HepG2 (cell line): Measurements from ENCODE around the gene RESP18. TPM values are rescaled to one million over a fixed set of nuclear protein-coding genes. Genes with fewer than 3 reads are reported as not detected.

Experiments used
- BHLHE40 ChIP-seq: IDR thresholded peaks from 2 replicates; pipeline ENCODE4 v1.6.1; 2011; ENCODE audit warnings: low read length, improper control_type of control experiment
- DNMT1 ChIP-seq: sonication (generic); formaldehyde crosslinking; IDR thresholded peaks from 2 replicates; pipeline ENCODE4 v1.5.1; 2020; ENCODE audit warnings: mild to moderate bottlenecking, missing genetic modification reagents
- GABPA ChIP-seq, 2 experiments: IDR thresholded peaks; 2 replicates each; pipeline ENCODE4 v1.6.1; 2011 to 2016; ENCODE audit warnings: low read depth in 2 of 2, low read length in 1 of 2, missing biosample characterization in 1 of 2, missing genetic modification characterization in 1 of 2
- MYPOP ChIP-seq: sonication (generic); formaldehyde crosslinking; IDR thresholded peaks from 2 replicates; pipeline ENCODE4 v1.8.1; 2023; ENCODE audit warnings: mild to moderate bottlenecking, moderate library complexity, missing genetic modification reagents
- NCOA1 ChIP-seq: sonication (generic); formaldehyde crosslinking; IDR thresholded peaks from 2 replicates; pipeline ENCODE4 v1.9.0; 2021; ENCODE audit warnings: missing genetic modification reagents
- NR2F1 ChIP-seq, 2 experiments: fragments of 450-650 bp in 1 of 2; formaldehyde crosslinking in 1 of 2; IDR thresholded peaks; 2 replicates each; pipeline versions ENCODE4 v1.5.0 to v1.6.1; 2016 to 2020; ENCODE audit warnings: mild to moderate bottlenecking in 1 of 2, missing compliant biosample characterization in 1 of 2, missing genetic modification reagents in 1 of 2, moderate library complexity in 1 of 2
- NR2F2 ChIP-seq: IDR thresholded peaks from 2 replicates; pipeline ENCODE4 v1.6.1; 2012; ENCODE audit warnings: low read depth, inconsistent platforms, borderline replicate concordance
- POLR2AphosphoS5 ChIP-seq: IDR thresholded peaks from 2 replicates; pipeline ENCODE4 v1.6.1; 2012; ENCODE audit warnings: low read depth, low read length
- RARA ChIP-seq: IDR thresholded peaks from 2 replicates; pipeline ENCODE4 v1.6.1; 2016; ENCODE audit warnings: missing genetic modification reagents, missing compliant biosample characterization
- SKIL ChIP-seq: sonication (generic); formaldehyde crosslinking; IDR thresholded peaks from 2 replicates; pipeline ENCODE4 v1.8.0; 2022; ENCODE audit warnings: missing genetic modification reagents, mild to moderate bottlenecking, moderate library complexity, borderline replicate concordance
- TFE3 ChIP-seq: IDR thresholded peaks from 2 replicates; pipeline ENCODE4 v1.6.1; 2016
- ZFAT ChIP-seq: sonication (generic); formaldehyde crosslinking; conservative IDR thresholded peaks from 2 replicates; pipeline ENCODE4 v1.8.1; 2023; ENCODE audit warnings: missing genetic modification reagents, inconsistent platforms
- ZMYM4 ChIP-seq: sonication (generic); formaldehyde crosslinking; IDR thresholded peaks from 2 replicates; pipeline ENCODE4 v1.8.1; 2023; ENCODE audit warnings: mild to moderate bottlenecking, missing genetic modification reagents
- ZNF234 ChIP-seq: sonication (generic); formaldehyde crosslinking; conservative IDR thresholded peaks from 2 replicates; pipeline ENCODE4 v1.5.1; 2020; ENCODE audit warnings: mild to moderate bottlenecking, missing genetic modification reagents
- ZNF44 ChIP-seq: sonication (generic); formaldehyde crosslinking; IDR thresholded peaks from 2 replicates; pipeline ENCODE4 v1.5.1; 2020; ENCODE audit warnings: mild to moderate bottlenecking, missing genetic modification reagents
- ZNF558 ChIP-seq: sonication (generic); formaldehyde crosslinking; IDR thresholded peaks from 2 replicates; pipeline ENCODE4 v1.9.0; 2022; ENCODE audit warnings: mild to moderate bottlenecking, missing genetic modification reagents, borderline replicate concordance
- ZNF614 ChIP-seq: IDR thresholded peaks from 2 replicates; pipeline ENCODE4 v1.6.1; 2018; ENCODE audit warnings: missing biosample characterization, missing genetic modification reagents, inconsistent platforms, borderline replicate concordance
- ZNF776 ChIP-seq: sonication (generic); formaldehyde crosslinking; IDR thresholded peaks from 2 replicates; pipeline ENCODE4 v1.4.0; 2020; ENCODE audit warnings: mild to moderate bottlenecking, missing genetic modification reagents
- polyA plus RNA-seq, 8 experiments: library from polyadenylated mRNA; depleted of rRNA in 3 of 8; stranded (reverse) in 7 of 8; unstranded in 1 of 8; fragments of >200 nt; fragmentation: Illumina TruSeq in 4 of 8; extraction: Trizol in 4 of 8; gene quantifications; 2 replicates each; pipeline versions ENCODE4 v1.2.1 to v1.2.3, GENCODE V29; 2011 to 2016; ENCODE audit warnings: low read depth in 4 of 8, missing spikeins in 1 of 8, mixed read lengths in 1 of 8; ENCODE audit not compliant: insufficient read depth in 1 of 8
- total RNA-seq, 5 experiments: library from RNA; depleted of rRNA; stranded (reverse); fragments of >200 nt; fragmentation: Illumina TruSeq; extraction: Trizol; gene quantifications; 2 replicates each; pipeline ENCODE4 v1.2.3, GENCODE V29; 2016; ENCODE audit warnings: low read depth in 1 of 5
- TF ChIP-seq, protein P1 (sequence below), 2 experiments: IDR thresholded peaks; 2 replicates each; pipeline ENCODE4 v1.6.1; 2011 to 2012; ENCODE audit warnings: low read length in 2 of 2, borderline replicate concordance in 1 of 2, low read depth in 1 of 2, mild to moderate bottlenecking in 1 of 2, moderate library complexity in 1 of 2

RESP18 gene
- total and polyA plus RNA-seq, 2 of the 13 experiments (the other 11 are each of a cell fraction or from before 2014, with no cell fraction given), result not detected

DNA sequence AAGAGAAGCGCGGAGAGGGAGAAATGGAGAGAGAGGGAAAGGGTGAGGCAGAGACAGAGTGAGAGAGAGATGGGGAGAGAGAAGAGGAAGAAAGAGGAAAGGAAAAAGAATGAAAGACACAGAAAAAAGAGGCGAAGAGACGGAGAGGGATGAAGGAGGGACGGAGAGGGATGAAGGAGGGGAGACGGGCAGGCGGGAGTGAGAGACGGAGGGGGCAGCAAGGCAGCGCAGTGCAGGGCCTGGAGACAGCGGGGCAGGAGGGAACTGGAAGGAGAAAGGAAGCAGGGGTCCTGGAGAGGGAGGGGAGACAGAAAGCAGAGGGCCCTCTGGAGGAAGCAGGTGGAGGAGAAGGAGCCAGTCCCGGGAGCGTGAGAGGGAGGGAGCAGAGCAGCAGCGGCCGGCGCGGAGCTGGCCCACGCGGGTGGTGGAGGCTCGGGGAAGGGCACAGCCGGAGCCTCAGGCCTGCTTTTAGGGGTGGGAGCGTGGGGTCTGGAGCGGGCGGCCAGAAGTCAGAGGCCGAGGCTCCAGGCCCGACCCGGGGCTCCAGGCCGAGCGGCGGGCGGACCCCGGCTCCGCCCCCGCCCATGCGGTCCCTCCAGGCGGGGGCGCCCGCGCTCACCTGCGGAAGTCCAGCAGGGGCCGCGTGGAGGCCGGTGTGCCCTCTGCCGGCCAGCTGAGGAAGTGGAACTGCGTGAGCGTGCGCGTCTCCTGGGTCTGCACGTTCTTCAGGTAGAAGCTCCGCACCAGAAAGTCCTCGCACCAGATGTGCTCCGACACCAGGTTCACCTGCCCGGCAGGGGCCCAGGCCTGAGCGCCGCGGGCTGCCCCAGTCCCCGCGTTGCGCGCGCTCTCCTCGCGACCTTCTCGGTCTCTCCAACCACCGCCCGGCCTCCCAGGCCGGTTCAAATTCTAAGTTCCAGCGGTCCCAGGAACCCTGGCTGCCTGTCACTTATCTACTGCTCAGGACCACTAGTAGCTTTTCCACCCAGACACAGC lies 37.9 kb downstream of the RESP18 start (continued):
- TF ChIP-seq, protein P1, sequence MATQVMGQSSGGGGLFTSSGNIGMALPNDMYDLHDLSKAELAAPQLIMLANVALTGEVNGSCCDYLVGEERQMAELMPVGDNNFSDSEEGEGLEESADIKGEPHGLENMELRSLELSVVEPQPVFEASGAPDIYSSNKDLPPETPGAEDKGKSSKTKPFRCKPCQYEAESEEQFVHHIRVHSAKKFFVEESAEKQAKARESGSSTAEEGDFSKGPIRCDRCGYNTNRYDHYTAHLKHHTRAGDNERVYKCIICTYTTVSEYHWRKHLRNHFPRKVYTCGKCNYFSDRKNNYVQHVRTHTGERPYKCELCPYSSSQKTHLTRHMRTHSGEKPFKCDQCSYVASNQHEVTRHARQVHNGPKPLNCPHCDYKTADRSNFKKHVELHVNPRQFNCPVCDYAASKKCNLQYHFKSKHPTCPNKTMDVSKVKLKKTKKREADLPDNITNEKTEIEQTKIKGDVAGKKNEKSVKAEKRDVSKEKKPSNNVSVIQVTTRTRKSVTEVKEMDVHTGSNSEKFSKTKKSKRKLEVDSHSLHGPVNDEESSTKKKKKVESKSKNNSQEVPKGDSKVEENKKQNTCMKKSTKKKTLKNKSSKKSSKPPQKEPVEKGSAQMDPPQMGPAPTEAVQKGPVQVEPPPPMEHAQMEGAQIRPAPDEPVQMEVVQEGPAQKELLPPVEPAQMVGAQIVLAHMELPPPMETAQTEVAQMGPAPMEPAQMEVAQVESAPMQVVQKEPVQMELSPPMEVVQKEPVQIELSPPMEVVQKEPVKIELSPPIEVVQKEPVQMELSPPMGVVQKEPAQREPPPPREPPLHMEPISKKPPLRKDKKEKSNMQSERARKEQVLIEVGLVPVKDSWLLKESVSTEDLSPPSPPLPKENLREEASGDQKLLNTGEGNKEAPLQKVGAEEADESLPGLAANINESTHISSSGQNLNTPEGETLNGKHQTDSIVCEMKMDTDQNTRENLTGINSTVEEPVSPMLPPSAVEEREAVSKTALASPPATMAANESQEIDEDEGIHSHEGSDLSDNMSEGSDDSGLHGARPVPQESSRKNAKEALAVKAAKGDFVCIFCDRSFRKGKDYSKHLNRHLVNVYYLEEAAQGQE (IDR thresholded peaks at IDR 0.05; ENCODE audit: borderline replicate concordance in 1 of 2, low read depth in 1 of 2, low read length in 2 of 2), result no peak; a peak in 3 of 4 replicates
- TF ChIP-seq ZMYM4 (CRISPR knock-in tag) (peak; percentile 96), ZNF776 (CRISPR knock-in tag) (peak; percentile 59; the same call in 1 of the 2 replicates), GABPA (IDR thresholded peaks at IDR 0.05; ENCODE audit: low read depth, low read length) (peak; percentile 51), GABPA (CRISPR knock-in tag; IDR thresholded peaks at IDR 0.05; ENCODE audit: low read depth) (peak; percentile 66), SKIL (CRISPR knock-in tag) (no peak), NCOA1 (CRISPR knock-in tag) (peak; percentile 46; the same call in 1 of the 2 replicates), ZNF558 (CRISPR knock-in tag) (no peak; the same call in 1 of the 2 replicates), NR2F1 (CRISPR knock-in tag; IDR thresholded peaks at IDR 0.05) (no peak), BHLHE40 (peak; percentile 83), ZFAT (CRISPR knock-in tag) (0 out of 2 replicates have a peak, but pooled peaks have one; percentile 47), RARA (CRISPR knock-in tag) (peak; percentile 50), DNMT1 (peak; percentile 98), NR2F2 (no peak; the same call in 1 of the 2 replicates), ZNF44 (CRISPR knock-in tag) (0 out of 2 replicates have a peak, but pooled peaks have one; percentile 67), POLR2AphosphoS5 (peak; percentile 50; the same call in 1 of the 2 replicates), TFE3 (CRISPR knock-in tag) (no peak), MYPOP (CRISPR knock-in tag) (no peak; the same call in 1 of the 2 replicates), ZNF614 (CRISPR knock-in tag) (peak; percentile 94; the same call in 1 of the 2 replicates), ZNF234 (0 out of 2 replicates have a peak, but pooled peaks have one; percentile 61)
